ENCODE results near the gene CCDC60.

DNA sequence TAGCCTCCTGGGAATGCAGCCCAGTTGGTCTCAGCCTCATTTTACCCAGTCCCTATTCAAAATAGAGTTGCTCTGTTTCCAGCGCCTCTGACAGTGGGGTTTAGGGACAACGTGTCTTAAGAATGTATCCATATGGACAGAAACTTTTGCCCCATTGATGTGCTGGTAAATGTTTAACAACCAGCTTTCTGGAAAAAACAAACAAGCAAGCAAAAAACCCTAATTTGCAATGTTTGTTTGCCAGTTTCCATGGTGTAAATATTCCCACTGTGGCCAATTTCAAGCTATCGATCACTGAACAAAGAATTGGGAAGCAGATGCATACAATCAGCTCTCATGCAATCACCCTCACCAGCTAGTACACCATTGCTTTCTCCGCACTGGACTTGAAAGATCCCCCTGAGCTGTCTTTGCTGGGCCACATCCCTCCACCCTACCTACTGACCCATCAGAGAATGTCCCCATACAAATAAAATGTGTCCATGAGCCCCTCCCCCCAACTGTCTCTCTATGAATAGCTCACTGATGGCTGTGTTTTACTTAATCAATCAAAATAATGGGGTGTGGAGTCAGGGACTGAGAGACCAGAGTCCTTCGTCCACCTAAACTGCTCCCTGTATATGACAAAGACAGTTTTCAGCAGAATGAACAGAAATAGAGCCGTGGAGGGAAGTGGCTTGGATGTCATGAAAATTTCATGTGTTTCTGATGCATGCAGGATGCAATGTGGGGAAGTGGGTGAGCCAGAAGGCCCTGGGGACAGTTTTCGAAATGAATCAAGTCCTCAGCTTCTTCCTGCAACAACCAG is 40.8 kb downstream of the CCDC60 start:
- TF ChIP-seq, protein P1, sequence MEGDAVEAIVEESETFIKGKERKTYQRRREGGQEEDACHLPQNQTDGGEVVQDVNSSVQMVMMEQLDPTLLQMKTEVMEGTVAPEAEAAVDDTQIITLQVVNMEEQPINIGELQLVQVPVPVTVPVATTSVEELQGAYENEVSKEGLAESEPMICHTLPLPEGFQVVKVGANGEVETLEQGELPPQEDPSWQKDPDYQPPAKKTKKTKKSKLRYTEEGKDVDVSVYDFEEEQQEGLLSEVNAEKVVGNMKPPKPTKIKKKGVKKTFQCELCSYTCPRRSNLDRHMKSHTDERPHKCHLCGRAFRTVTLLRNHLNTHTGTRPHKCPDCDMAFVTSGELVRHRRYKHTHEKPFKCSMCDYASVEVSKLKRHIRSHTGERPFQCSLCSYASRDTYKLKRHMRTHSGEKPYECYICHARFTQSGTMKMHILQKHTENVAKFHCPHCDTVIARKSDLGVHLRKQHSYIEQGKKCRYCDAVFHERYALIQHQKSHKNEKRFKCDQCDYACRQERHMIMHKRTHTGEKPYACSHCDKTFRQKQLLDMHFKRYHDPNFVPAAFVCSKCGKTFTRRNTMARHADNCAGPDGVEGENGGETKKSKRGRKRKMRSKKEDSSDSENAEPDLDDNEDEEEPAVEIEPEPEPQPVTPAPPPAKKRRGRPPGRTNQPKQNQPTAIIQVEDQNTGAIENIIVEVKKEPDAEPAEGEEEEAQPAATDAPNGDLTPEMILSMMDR (IDR thresholded peaks at IDR 0.05; ENCODE audit: low read depth, low read length): no peak
- no peak for TF ChIP-seq EZH2phosphoT487 (IDR thresholded peaks at IDR 0.05; ENCODE audit: low read depth)
